ENCODE results near the gene HAGH.
"Not testable (repeated sequence)": the region's sequence is repeated elsewhere in the genome, so short reads cannot be mapped to it uniquely, and the experiment has no call there.

Gene HAGH

GRCh38 chr16:1826691-1827573 lies at the start of gene HAGH, which contains the start of gene FAHD1:
Gene HAGH (minus strand): TSS chr16:1826825. CDS start chr16:1826787, 38 bp downstream.
Gene FAHD1 (plus strand): TSS chr16:1827206. CDS start chr16:1827239, 33 bp downstream.
- DNase-seq = peak; percentile 94

- DNase-seq = not testable (repeated sequence)
These were observed 49.4 kb upstream of the HAGH start for GRCh38 chr16:1876066-1876465.

GRCh38 chr16:1874854-1875253 lies 48.2 kb upstream of the HAGH start:
- DNase-seq = no peak

GRCh38 chr16:1871974-1872635 lies 45.5 kb upstream of the HAGH start, which contains the start of gene MEIOB:
Gene MEIOB (minus strand): TSS chr16:1872164. CDS start chr16:1868175, 3,989 bp downstream.
- DNase-seq = peak; percentile 64

- DNase-seq = peak; percentile 20
These were observed 43.9 kb upstream of the HAGH start for GRCh38 chr16:1870365-1871082.

GRCh38 chr16:1865902-1866690 lies 39.5 kb upstream of the HAGH start:
- no peak for DNase-seq

- peak; percentile 39 for DNase-seq
These were observed 37.2 kb upstream of the HAGH start for GRCh38 chr16:1863681-1864460.

GRCh38 chr16:1862394-1862793 lies 35.8 kb upstream of the HAGH start:
- DNase-seq = no peak

- DNase-seq = no peak
These were observed 35.1 kb upstream of the HAGH start for GRCh38 chr16:1861730-1862129.

- no peak for DNase-seq
These were observed 33.0 kb upstream of the HAGH start for GRCh38 chr16:1859650-1860049.

GRCh38 chr16:1858189-1858865 lies 31.7 kb upstream of the HAGH start:
- DNase-seq = no peak

GRCh38 chr16:1857433-1858097 lies 30.9 kb upstream of the HAGH start:
- no peak for DNase-seq

- DNase-seq = no peak
These were observed 25.2 kb upstream of the HAGH start for GRCh38 chr16:1851793-1852192.

- no peak for DNase-seq
These were observed 24.4 kb upstream of the HAGH start for GRCh38 chr16:1850981-1851380.

- DNase-seq = no peak
These were observed 19.8 kb upstream of the HAGH start for GRCh38 chr16:1846416-1846815.

GRCh38 chr16:1845985-1846384 lies 19.4 kb upstream of the HAGH start:
- no peak for DNase-seq

GRCh38 chr16:1839554-1839953 lies 12.9 kb upstream of the HAGH start:
- no peak for DNase-seq

- DNase-seq = no peak
These were observed 7.5 kb upstream of the HAGH start for GRCh38 chr16:1834096-1834495.

- DNase-seq = no peak
These were observed 6.3 kb upstream of the HAGH start for GRCh38 chr16:1832838-1833454.

Measured in inflammatory macrophage treated with lipopolysaccharide for 4 hours (primary cell).